Spleen (tissue), 11 donors: ENCODE measurements around the gene ARSB. TPM values are rescaled to one million over a fixed set of nuclear protein-coding genes. Genes with fewer than 3 reads are reported as not detected.

Source experiments
- DNase-seq: peaks from one replicate; pipeline ENCODE4 v3.0.0-alpha.2; 2020
- H3K27ac ChIP-seq, 8 donors: fragments of 200-600 bp; sonication (generic) in 7 of 8; 1 replicate in 4 of 8; 2 replicates in 4 of 8; pipeline versions ENCODE4 v1.5.0 to v1.8.0; 2016 to 2021; ENCODE audit warnings: inconsistent platforms in 4 of 8, mild to moderate bottlenecking in 4 of 8, moderate library complexity in 1 of 8
- H3K27me3 ChIP-seq, 7 donors: fragments of 200-600 bp; sonication (generic) in 6 of 7; replicated peaks in 1 of 7; 1 replicate in 4 of 7; 2 replicates in 3 of 7; pipeline versions ENCODE4 v1.5.0 to v1.8.0; 2016 to 2021; ENCODE audit warnings: inconsistent platforms in 3 of 7, mild to moderate bottlenecking in 1 of 7
- H3K36me3 ChIP-seq, 6 donors: fragments of 200-600 bp; sonication (generic) in 5 of 6; 1 replicate in 4 of 6; 2 replicates in 2 of 6; pipeline versions ENCODE4 v1.5.0 to v1.8.0; 2016 to 2021; ENCODE audit warnings: inconsistent platforms in 2 of 6
- H3K4me1 ChIP-seq, 6 donors: fragments of 200-600 bp; sonication (generic) in 5 of 6; 1 replicate in 3 of 6; 2 replicates in 3 of 6; pipeline versions ENCODE4 v1.5.0 to v1.8.0; 2016 to 2021; ENCODE audit warnings: inconsistent platforms in 3 of 6
- H3K4me3 ChIP-seq, 8 donors: fragments of 200-600 bp; sonication (generic) in 7 of 8; 1 replicate in 4 of 8; 2 replicates in 4 of 8; pipeline versions ENCODE4 v1.5.0 to v1.8.0; 2016 to 2021; ENCODE audit warnings: inconsistent platforms in 4 of 8, mild to moderate bottlenecking in 4 of 8, moderate library complexity in 2 of 8
- H3K9me3 ChIP-seq, 8 donors: fragments of 200-600 bp; sonication (generic) in 7 of 8; 1 replicate in 4 of 8; 2 replicates in 4 of 8; pipeline versions ENCODE4 v1.5.0 to v1.8.0; 2016 to 2021; ENCODE audit warnings: inconsistent platforms in 4 of 8
- POLR2A ChIP-seq, 3 donors: fragments of 450-650 bp; IDR thresholded peaks; one replicate each; pipeline ENCODE4 v1.5.1; 2017; ENCODE audit warnings: antibody characterized with exemption in 3 of 3, mild to moderate bottlenecking in 1 of 3
- POLR2AphosphoS5 ChIP-seq, 3 donors: sonication (generic); formaldehyde crosslinking; IDR thresholded peaks; one replicate each; pipeline ENCODE4 v1.5.1; 2017; ENCODE audit warnings: antibody characterized with exemption in 3 of 3
- WGBS, 5 donors: extraction: QIAGEN DNeasy Blood & Tissue Kit in 3 of 5; methylation state at CpG; one replicate each; pipeline versions ENCODE4 v1.1.5 to v1.1.7; 2013 to 2018; 5-methylcytosine and 5-hydroxymethylcytosine counted together
- intact Hi-C: fragments of 100-400 bp; cut with DNase I; formaldehyde crosslinking; loops from one replicate; pipeline ENCODE4 v1.15.0; 2023; ENCODE audit warnings: low total_unique reads
- polyA plus RNA-seq, 3 donors: library from polyadenylated mRNA; stranded (reverse); fragments of 200-250 nt; gene quantifications; one replicate each; pipeline ENCODE4 v1.2.1, GENCODE V29; 2013
- total RNA-seq, 7 donors: library from RNA; depleted of rRNA in 3 of 7; stranded (reverse); fragments of >200 nt in 3 of 7; fragmentation: NEBNext Ultra II Directional in 4 of 7; extraction: Animal tissue kit (Norgen Biotek cat#: 25700) in 4 of 7; gene quantifications; one replicate each; pipeline versions ENCODE4 v1.1.0 to v1.2.1, GENCODE V29; 2016 to 2021
- TF ChIP-seq, protein P1 (sequence below), 11 experiments: fragments of 200-600 bp in 7 of 11; fragments of 450-650 bp in 4 of 11; sonication (generic) in 4 of 11; IDR thresholded peaks in 8 of 11; conservative IDR thresholded peaks in 3 of 11; 1 replicate in 7 of 11; 2 replicates in 4 of 11; pipeline versions ENCODE4 v1.4.0 to v1.8.0; 2016 to 2021; ENCODE audit warnings: antibody characterized with exemption in 11 of 11, inconsistent platforms in 4 of 11, mild to moderate bottlenecking in 1 of 11
- donor health status: healthy with polysubstance abuse.
- donor health status: DM: no; HTN: no; CAD: no; lungs with moderate emphysema.
- donor health status: DM: no; HTN: no; CAD: no.
- donor health status: Bipolar disorder and iron deficiency.
- donor health status: healthy.
- donor health status: DM: no; HTN: no; CAD: no.
- donor health status: DM: yes; HTN: yes; CAD: no.

The ARSB gene
- total and polyA plus RNA-seq, 10 donors: 1.1 to 18.5 (median 11.1) TPM

DNA sequence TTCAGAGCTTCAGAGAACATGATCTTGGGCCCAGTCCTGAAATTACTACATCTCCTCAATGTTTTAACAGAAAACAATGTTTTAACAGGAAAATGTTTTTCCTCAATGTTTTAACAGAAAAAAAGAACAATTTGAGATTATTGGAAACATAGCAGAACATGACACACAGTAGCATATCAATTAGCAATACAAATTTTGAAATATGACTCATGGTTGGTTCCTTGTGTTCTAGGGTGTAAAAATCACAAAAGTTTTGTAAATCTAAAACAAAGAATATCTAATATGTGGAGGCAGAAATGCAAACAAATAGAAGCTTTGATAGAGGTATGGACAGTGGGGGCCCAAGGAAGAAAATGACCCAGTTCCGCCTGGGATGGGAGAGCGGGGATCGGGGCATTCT, 22.8 kb upstream of the ARSB start:
- Histone ChIP-seq H3K4me3 (no peak overlapping the region), H3K36me3 (no peaks in the 10 kb centered on the region), H3K4me1 (no peaks in the 10 kb centered on the region), H3K27me3 (peaks cover 0 to 5% (median 0%) of the 10 kb centered on the region in 7 donors), H3K27ac (no peak overlapping the region), H3K9me3 (peaks cover 0 to 10% (median 6%) of the 10 kb centered on the region in 8 donors)
- TF ChIP-seq, protein P1, sequence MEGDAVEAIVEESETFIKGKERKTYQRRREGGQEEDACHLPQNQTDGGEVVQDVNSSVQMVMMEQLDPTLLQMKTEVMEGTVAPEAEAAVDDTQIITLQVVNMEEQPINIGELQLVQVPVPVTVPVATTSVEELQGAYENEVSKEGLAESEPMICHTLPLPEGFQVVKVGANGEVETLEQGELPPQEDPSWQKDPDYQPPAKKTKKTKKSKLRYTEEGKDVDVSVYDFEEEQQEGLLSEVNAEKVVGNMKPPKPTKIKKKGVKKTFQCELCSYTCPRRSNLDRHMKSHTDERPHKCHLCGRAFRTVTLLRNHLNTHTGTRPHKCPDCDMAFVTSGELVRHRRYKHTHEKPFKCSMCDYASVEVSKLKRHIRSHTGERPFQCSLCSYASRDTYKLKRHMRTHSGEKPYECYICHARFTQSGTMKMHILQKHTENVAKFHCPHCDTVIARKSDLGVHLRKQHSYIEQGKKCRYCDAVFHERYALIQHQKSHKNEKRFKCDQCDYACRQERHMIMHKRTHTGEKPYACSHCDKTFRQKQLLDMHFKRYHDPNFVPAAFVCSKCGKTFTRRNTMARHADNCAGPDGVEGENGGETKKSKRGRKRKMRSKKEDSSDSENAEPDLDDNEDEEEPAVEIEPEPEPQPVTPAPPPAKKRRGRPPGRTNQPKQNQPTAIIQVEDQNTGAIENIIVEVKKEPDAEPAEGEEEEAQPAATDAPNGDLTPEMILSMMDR (IDR thresholded peaks at IDR 0.05 in 8 of 11, conservative IDR thresholded peaks at IDR 0.05 in 3 of 11): no peak
- no peak for TF ChIP-seq POLR2A (IDR thresholded peaks at IDR 0.05)
- TF ChIP-seq POLR2AphosphoS5 (IDR thresholded peaks at IDR 0.05): no peak
- 80 to 100% (median 96%) methylated on average over 3 of the region's 3 CpGs for WGBS, 5 donors
- no peak for DNase-seq
- intact Hi-C loops: no loop called here

DNA sequence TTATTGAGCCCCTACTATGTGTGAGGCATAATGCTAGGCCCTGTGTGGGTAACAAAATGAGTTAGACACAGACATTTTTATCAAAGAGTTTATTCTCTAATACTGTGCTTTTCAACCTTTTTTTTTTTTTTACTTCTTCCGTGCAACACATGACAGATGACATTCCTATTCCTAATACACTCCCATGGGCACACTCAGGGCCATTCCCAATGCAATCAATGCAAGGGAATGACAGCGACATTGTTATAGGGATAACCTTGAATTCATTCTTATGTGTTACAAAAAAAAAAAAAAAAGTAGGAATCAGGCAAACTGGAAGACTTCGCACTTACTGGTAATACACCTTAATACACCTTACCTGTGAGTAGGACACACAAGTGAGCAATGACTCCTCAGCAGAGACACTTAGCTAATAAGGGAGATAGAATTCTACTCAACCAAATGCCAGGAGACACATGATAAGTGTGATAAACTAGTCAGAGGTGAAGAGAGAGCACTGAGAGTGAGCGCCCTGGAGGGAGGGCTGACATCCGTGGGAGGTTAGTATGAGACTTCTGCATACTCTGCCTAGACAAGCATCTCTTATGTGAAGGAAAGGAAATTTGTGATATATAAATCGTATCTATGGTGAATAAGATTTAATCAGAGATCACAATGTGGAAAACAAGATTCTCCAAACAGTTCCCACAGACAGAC, 21.0 kb upstream of the ARSB start:
- Histone ChIP-seq H3K4me3 (no peak overlapping the region), H3K4me1 (no peaks in the 10 kb centered on the region), H3K27me3 (peaks cover 0 to 5% (median 0%) of the 10 kb centered on the region in 7 donors), H3K9me3 (no peaks in the 10 kb centered on the region), H3K36me3 (no peaks in the 10 kb centered on the region), H3K27ac (no peak overlapping the region)
- DNase-seq: no peak
- intact Hi-C loops: no loop called here
- TF ChIP-seq, protein P1 (IDR thresholded peaks at IDR 0.05 in 8 of 11, conservative IDR thresholded peaks at IDR 0.05 in 3 of 11): no peak
- TF ChIP-seq POLR2A (IDR thresholded peaks at IDR 0.05): no peak
- no peak for TF ChIP-seq POLR2AphosphoS5 (IDR thresholded peaks at IDR 0.05)
- 84 to 93% (median 88%) methylated on average over 6 of the region's 6 CpGs for WGBS, 5 donors

DNA sequence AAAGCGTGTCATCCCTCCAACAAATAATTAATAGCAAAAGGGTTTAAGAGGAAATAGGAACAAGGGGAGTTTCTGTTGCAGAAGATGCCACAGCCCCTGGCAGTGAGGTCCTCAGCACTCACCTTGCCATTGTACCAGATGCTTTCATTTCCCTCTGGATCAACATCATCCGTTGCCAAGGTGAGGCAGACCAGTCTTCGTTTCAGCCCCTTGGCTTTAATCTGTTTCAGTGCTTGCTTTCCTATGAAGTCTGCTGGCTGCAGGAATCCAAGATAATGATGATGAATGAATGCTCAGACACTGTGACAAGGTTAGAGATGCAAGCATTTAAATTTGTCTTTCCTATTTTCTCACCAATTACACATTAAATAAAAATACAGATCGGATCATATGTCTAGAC, 20.0 kb upstream of the ARSB start:
- no peak overlapping the region for H3K27ac ChIP-seq
- no peaks in the 10 kb centered on the region for H3K4me1 ChIP-seq
- no peak overlapping the region for H3K4me3 ChIP-seq
- no peaks in the 10 kb centered on the region for H3K9me3 ChIP-seq
- H3K27me3 ChIP-seq: peaks cover 0 to 5% (median 0%) of the 10 kb centered on the region in 7 donors
- no peak for DNase-seq
- H3K36me3 ChIP-seq: no peaks in the 10 kb centered on the region
- 66 to 80% (median 74%) methylated on average over 4 of the region's 4 CpGs for WGBS, 5 donors
- TF ChIP-seq, protein P1 (IDR thresholded peaks at IDR 0.05 in 8 of 11, conservative IDR thresholded peaks at IDR 0.05 in 3 of 11): no peak
- TF ChIP-seq POLR2AphosphoS5 (IDR thresholded peaks at IDR 0.05) (no peak), POLR2A (IDR thresholded peaks at IDR 0.05) (no peak)
- intact Hi-C loops: no loop called here

DNA sequence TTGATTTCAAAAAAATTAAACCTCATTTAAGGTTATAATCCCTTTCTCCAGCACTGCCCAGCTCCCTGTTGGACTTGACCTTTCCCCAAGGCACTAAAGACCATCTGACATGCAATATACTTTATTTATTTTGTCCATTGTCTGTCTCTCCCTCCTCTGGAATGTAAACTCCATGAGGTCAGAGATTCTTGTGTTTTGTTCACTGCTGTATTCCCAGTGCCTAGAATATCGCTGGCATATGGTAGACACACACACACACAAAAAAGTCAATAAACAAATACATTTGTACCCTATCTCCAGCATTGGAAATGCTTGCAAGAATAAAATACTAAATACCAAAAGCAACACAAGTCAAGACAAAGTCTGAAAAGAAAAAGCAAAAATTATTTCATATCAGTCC, 17.3 kb upstream of the ARSB start:
- DNase-seq: no peak
- peaks cover 0 to 10% (median 0%) of the 10 kb centered on the region in 7 donors for H3K27me3 ChIP-seq

More for the DNA sequence above, 17.3 kb upstream of the ARSB start:
- Histone ChIP-seq H3K36me3 (no peaks in the 10 kb centered on the region), H3K9me3 (no peaks in the 10 kb centered on the region), H3K27ac (no peak overlapping the region), H3K4me1 (no peaks in the 10 kb centered on the region), H3K4me3 (no peak overlapping the region)
- intact Hi-C loops: no loop called here
- TF ChIP-seq POLR2AphosphoS5 (IDR thresholded peaks at IDR 0.05) (no peak), POLR2A (IDR thresholded peaks at IDR 0.05) (no peak)
- TF ChIP-seq, protein P1 (IDR thresholded peaks at IDR 0.05 in 8 of 11, conservative IDR thresholded peaks at IDR 0.05 in 3 of 11): no peak
- WGBS, 5 donors: 88 to 97% (median 90%) methylated on average over 1 of the region's 1 CpG
